ENCODE results near the gene CSNK1E. TPM values are rescaled to one million over a fixed set of nuclear protein-coding genes. Genes with fewer than 3 reads are reported as not detected.

CSNK1E gene
- total and polyA plus RNA-seq, 2 of the 8 experiments (the other 6 are each of a cell fraction or from before 2014, with no cell fraction given) = 247 to 263 TPM

DNA sequence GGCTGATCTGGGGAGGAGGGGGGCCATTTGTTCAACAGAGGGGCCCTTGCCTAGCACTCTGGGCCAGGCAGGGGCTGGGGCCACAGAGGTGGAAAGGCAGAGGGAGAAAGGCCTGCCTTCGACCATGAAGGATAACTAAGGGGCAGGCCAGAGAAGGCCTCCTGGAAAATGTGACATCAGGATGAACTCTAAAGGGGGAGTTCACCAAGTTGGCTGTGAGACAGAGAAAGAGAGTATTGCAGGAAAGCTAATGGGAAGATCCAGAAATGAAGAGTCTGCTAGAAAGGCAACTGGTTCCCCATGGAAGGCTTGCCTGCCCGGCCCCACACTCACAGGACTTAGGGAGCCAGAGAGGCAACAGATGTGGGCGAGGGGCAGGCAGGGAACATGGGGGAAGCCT, 16.3 kb downstream of the CSNK1E start:
- Histone ChIP-seq H2BK20ac (ENCODE audit: low read length) (no peak overlapping the region), H3K14ac (ENCODE audit: insufficient read length) (no peak overlapping the region), H3K23ac (ENCODE audit: insufficient read length) (no peak overlapping the region), H2AK5ac (ENCODE audit: low read depth, low read length) (no peak overlapping the region), H3K4me1 (replicated peaks in 1 of 4; ENCODE audit: control insufficient read depth in 3 of 4, insufficient read depth in 4 of 4, low read length in 3 of 4) (peaks cover 0 to 4% (median 2%) of the 10 kb centered on the region in 4 experiments; a peak in 3 of 7 replicates), H3K23me2 (ENCODE audit: low read depth, low read length) (no peaks in the 10 kb centered on the region), H2AFZ (ENCODE audit: low read length) (no peak overlapping the region), H2BK12ac (ENCODE audit: low read depth, low read length) (no peak overlapping the region), H3K27ac (ENCODE audit: low read depth, low read length) (no peak overlapping the region), H3K56ac (replicated peaks; ENCODE audit: insufficient read length, low read depth, low read length) (no peak overlapping the region), H3K79me2 (ENCODE audit: control insufficient read depth in 1 of 2, insufficient read depth in 2 of 2, low read length in 2 of 2) (peaks cover 12 to 47% of the 10 kb centered on the region in 2 experiments), H4K5ac (ENCODE audit: insufficient read length, low read depth, low read length) (no peak overlapping the region), H2BK15ac (ENCODE audit: low read length) (no peak overlapping the region), H4K20me1 (replicated peaks in 1 of 2; ENCODE audit: control insufficient read depth in 1 of 2, insufficient read depth in 2 of 2, low read length in 2 of 2) (peaks cover 38 to 47% of the 10 kb centered on the region in 2 experiments), H3K9ac (replicated peaks in 1 of 4; ENCODE audit: extremely low read depth in 1 of 4, low read depth in 3 of 4, low read length in 3 of 4) (no peak overlapping the region), H3K36me3 (ENCODE audit: control insufficient read depth in 2 of 4, insufficient read depth in 4 of 4, low read length in 3 of 4) (peaks cover 59 to 88% (median 78%) of the 10 kb centered on the region in 4 experiments), H3K4me2 (ENCODE audit: insufficient read depth in 1 of 2, low read depth in 2 of 2, low read length in 2 of 2) (no peak overlapping the region), H3K27me3 (replicated peaks in 1 of 4; ENCODE audit: control insufficient read depth in 3 of 4, extremely low read depth in 1 of 4, insufficient read depth in 3 of 4, low read length in 3 of 4) (no peaks in the 10 kb centered on the region), H3K4ac (replicated peaks; ENCODE audit: insufficient read length, low read depth, low read length) (no peak overlapping the region), H4K91ac (replicated peaks; ENCODE audit: insufficient read length, low read length) (no peak overlapping the region), H4K8ac (ENCODE audit: extremely low read depth, insufficient read depth, low read length) (no peak overlapping the region), H3K4me3 (ENCODE audit: extremely low read depth in 1 of 4, insufficient read depth in 2 of 4, low read depth in 3 of 4, low read length in 4 of 4) (no peak overlapping the region), H3K9me3 (ENCODE audit: insufficient read depth in 2 of 2, low read depth in 1 of 2, low read length in 1 of 2) (no peaks in the 10 kb centered on the region), H3K79me1 (ENCODE audit: low read depth, low read length) (peaks cover 18% of the 10 kb centered on the region), H2BK5ac (ENCODE audit: low read depth, low read length) (no peak overlapping the region; the same call in 1 of the 2 replicates), H3K18ac (ENCODE audit: extremely low read depth, low read length) (no peak overlapping the region), H2BK120ac (replicated peaks; ENCODE audit: low read depth, low read length) (no peak overlapping the region)
- no peak for DNase-seq (ENCODE audit: low read depth in 1 of 2, low spot score in 2 of 2)
- ChIA-PET POLR2A (ENCODE audit: partially characterized antibody) (interaction anchor here (0.6 to 1.9 kb wide), 3 partner anchors 11 to 81 kb away, joined by 4 to 6 read pairs (median 4); no protein-coding TSS in a partner anchor), CTCF (ENCODE audit: partially characterized antibody) (interaction anchor here (1.0 to 3.9 kb wide), 3 partner anchors 9 to 53 kb away, joined by 3 to 24 read pairs (median 5); no protein-coding TSS in a partner anchor)
- no peak for TF ChIP-seq CHD2 (IDR thresholded peaks at IDR 0.05; ENCODE audit: low read length)
- no peak for FAIRE-seq
- 100% methylated on average over 3 of the region's 3 CpGs; no CpG with 5 or more reads in 1 of the 2 experiments for WGBS, 2 experiments (ENCODE audit: extremely low coverage in 1 of 2, insufficient coverage in 1 of 2, insufficient read length in 1 of 2, insufficient replicate concordance in 2 of 2, low coverage in 1 of 2, low lambda C conversion rate in 2 of 2, missing lambda C conversion rate in 1 of 2)

All from H1 (cell line).